Skeletal muscle satellite cell (primary cell): ENCODE data around the gene CRK.
"Not testable (repeated sequence)": the region's sequence is repeated elsewhere in the genome, so short reads cannot be mapped to it uniquely, and the experiment has no call there.

Source experiments
- H3K27me3 ChIP-seq: 2 replicates; pipeline ENCODE4 v1.7.0; 2013; ENCODE audit warnings: low read length; ENCODE audit not compliant: control insufficient read depth, insufficient read depth
- H3K36me3 ChIP-seq: 2 replicates; pipeline ENCODE4 v1.7.0; 2013; ENCODE audit warnings: mild to moderate bottlenecking, control low read depth, low read length; ENCODE audit not compliant: insufficient read depth
- H3K4me1 ChIP-seq: 2 replicates; pipeline ENCODE4 v1.7.0; 2013; ENCODE audit warnings: low read length; ENCODE audit not compliant: control insufficient read depth, insufficient read depth
- H3K4me2 ChIP-seq: 2 replicates; pipeline ENCODE4 v1.7.0; 2013; ENCODE audit warnings: mild to moderate bottlenecking, low read length
- H3K4me3 ChIP-seq: 2 replicates; pipeline ENCODE4 v1.7.0; 2013; ENCODE audit warnings: low read length
- H3K9ac ChIP-seq: 2 replicates; pipeline ENCODE4 v1.7.0; 2013; ENCODE audit warnings: mild to moderate bottlenecking, low read depth, low read length, moderate library complexity
- H3K9me3 ChIP-seq: replicated peaks from 2 replicates; pipeline ENCODE4 v1.7.0; 2013; ENCODE audit warnings: mild to moderate bottlenecking, control low read depth, low read length

The CRK gene

DNA sequence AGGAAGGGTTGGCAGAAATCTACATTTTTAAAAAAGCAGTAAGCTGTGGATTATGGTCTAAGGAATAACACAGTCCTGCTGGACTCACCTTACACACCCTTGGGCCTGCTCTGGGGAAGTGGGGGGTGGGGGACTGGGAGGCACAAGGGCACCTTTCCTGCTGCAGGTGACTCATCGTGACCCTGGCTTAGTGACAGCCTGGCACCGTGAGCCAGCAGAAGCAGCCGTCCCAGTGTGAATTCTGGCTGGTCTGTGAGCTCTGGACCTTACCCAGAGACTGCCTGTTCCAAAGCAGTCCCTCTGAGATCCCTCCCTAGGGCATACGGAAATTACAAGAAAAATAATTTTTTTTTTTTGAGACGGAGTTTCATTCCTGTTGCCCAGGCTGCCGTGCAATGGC, 4.2 kb upstream of the CRK start:
- H3K9ac ChIP-seq: no peak overlapping the region
- no peaks in the 10 kb centered on the region for H3K27me3 ChIP-seq
- peaks cover 19% of the 10 kb centered on the region for H3K4me1 ChIP-seq
- peaks cover 27% of the 10 kb centered on the region for H3K36me3 ChIP-seq
- no peaks in the 10 kb centered on the region for H3K9me3 ChIP-seq
- peak overlapping the region; percentile 23 for H3K4me2 ChIP-seq
- H3K4me3 ChIP-seq: no peak overlapping the region

DNA sequence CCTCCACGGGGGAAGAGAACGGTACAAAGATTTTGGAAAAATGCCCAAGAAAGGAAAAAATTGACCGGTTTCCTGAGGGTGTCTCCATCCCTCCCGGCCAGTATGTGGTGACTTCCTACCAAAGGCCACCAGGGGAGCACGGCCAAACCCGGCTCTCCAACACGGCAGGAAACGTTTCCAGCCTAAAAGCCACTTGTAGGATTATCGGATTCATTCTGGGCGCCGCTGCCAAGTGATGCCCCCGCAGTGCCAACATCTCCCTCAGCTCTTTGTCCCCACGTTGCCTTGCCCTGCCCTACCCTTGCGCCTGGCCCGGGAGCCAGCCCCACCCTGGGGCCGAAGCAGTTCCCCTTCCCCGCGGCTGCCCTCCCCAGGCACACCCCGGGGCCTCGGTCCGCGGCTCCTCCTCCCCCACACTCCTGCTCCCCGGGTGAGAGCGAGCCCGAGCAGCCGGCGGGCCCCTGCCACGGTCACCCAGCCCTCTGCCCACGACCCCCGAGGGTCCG, 688 bp downstream of the CRK start:
- H3K36me3 ChIP-seq: peaks cover 20% of the 10 kb centered on the region
- H3K9me3 ChIP-seq: no peaks in the 10 kb centered on the region
- no peaks in the 10 kb centered on the region for H3K27me3 ChIP-seq
- H3K4me2 ChIP-seq: peak overlapping the region; percentile 95
- H3K9ac ChIP-seq: peak overlapping the region; percentile 100
- peak overlapping the region; percentile 100 for H3K4me3 ChIP-seq
- H3K4me1 ChIP-seq: peaks cover 37% of the 10 kb centered on the region

DNA sequence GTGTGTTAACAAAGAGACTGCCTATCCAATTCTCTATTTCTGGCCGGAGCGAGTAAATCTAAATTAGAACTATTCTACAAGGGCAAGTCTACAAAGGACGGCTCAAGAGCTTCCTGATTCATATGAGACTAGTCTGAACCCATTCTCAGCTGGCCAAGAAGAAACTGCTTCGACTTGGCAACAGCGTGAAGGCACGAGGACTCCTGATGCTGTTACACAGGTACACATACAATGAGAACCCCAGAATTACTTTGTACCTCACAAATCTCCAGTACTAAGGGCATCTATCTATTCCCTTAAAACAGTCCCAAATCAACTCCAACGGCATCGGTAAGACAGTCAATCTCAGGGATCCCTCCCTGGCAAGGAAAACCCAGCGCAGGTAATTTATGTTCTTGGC, 1.5 kb downstream of the CRK start:
- no peaks in the 10 kb centered on the region for H3K27me3 ChIP-seq
- peak overlapping the region; percentile 95 for H3K4me2 ChIP-seq
- H3K4me3 ChIP-seq: peak overlapping the region; percentile 100
- H3K36me3 ChIP-seq: peaks cover 22% of the 10 kb centered on the region
- H3K9ac ChIP-seq: peak overlapping the region; percentile 100
- H3K9me3 ChIP-seq: no peaks in the 10 kb centered on the region
- peaks cover 31% of the 10 kb centered on the region for H3K4me1 ChIP-seq

DNA sequence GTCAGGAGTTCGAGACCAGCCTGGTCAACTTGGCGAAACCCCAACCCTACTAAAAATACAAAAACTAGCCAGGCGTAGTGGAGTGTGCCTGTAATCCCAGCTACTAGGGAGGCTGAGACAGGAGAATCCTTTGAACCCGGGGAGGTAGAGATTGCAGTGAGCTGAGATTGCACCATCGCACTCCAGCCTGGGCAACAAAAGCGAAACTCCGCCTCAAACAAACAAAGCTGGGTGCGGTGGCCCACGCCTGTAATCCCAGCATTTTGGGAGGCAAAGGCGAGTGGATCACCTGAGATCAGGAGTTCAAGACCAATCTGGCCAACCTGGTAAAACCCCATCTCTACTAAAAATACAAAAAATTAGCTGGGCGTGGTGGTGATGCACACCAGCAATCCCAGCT, 2.3 kb downstream of the CRK start:
- Histone ChIP-seq H3K36me3 (peaks cover 30% of the 10 kb centered on the region), H3K4me1 (peaks cover 31% of the 10 kb centered on the region), H3K4me2 (peak overlapping the region; percentile 41)
- H3K4me3 ChIP-seq, H3K27me3 ChIP-seq, H3K9me3 ChIP-seq, H3K9ac ChIP-seq: not testable (repeated sequence)

DNA sequence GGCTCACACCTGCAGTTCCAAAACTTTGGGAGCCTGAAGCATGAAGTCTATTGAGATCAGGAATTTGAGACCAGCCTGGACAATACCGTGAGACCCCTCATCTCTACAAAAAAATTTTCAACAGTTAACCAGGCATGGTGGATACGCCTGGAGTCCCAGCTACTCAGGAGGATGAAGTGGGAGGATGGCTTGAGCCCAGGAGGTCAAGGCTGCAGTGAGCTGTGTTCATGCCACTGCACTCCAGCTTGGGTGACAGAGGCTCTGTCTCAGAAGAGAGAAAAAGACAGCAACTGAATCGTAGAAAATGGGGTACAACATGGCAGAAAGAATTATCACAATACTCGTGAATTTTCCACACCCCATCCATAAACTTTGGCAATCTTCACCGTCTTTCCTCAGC, 3.2 kb downstream of the CRK start:
- Histone ChIP-seq H3K27me3 (no peaks in the 10 kb centered on the region), H3K4me1 (peaks cover 31% of the 10 kb centered on the region), H3K9ac (no peak overlapping the region), H3K4me3 (no peak overlapping the region), H3K4me2 (peak overlapping the region; percentile 13), H3K9me3 (no peaks in the 10 kb centered on the region), H3K36me3 (peaks cover 30% of the 10 kb centered on the region)

DNA sequence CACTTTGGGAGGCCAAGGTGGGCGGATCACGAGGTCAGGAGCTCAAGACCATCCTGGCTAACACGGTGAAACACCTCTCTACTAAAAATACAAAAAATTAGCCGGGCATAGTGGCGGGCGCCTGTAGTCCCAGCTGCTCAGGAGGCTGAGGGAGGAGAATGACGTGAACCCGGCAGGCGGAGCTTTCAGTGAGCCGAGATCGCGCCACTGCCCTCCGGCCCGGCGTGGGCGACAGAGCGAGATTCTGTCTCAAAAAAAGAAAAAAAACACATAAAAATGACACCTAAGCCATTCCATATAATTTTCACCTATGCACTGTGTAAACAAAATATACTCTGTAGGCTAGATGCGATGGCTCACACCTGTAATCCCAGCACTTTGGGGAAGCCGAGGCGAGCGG, 5.8 kb downstream of the CRK start:
- H3K36me3 ChIP-seq: peaks cover 35% of the 10 kb centered on the region
- H3K27me3 ChIP-seq, H3K9ac ChIP-seq: not testable (repeated sequence)

GRCh38 chr17:1449412-1449967, 6.5 kb downstream of the CRK start:
- H3K4me3 ChIP-seq: no peak overlapping the region
- no peaks in the 10 kb centered on the region for H3K9me3 ChIP-seq
- no peaks in the 10 kb centered on the region for H3K27me3 ChIP-seq
- no peak overlapping the region for H3K9ac ChIP-seq
- peaks cover 24% of the 10 kb centered on the region for H3K4me1 ChIP-seq
- H3K4me2 ChIP-seq: no peak overlapping the region
- peaks cover 35% of the 10 kb centered on the region for H3K36me3 ChIP-seq

More for the DNA sequence above, 5.8 kb downstream of the CRK start:
- H3K4me3 ChIP-seq, H3K9me3 ChIP-seq, H3K4me2 ChIP-seq: not testable (repeated sequence)
- peaks cover 28% of the 10 kb centered on the region for H3K4me1 ChIP-seq

- H3K4me1 ChIP-seq: peaks cover 3% of the 10 kb centered on the region
- no peaks in the 10 kb centered on the region for H3K27me3 ChIP-seq
- H3K4me3 ChIP-seq: no peak overlapping the region
- no peak overlapping the region for H3K4me2 ChIP-seq
- H3K9ac ChIP-seq: no peak overlapping the region
- peaks cover 18% of the 10 kb centered on the region for H3K36me3 ChIP-seq
- no peaks in the 10 kb centered on the region for H3K9me3 ChIP-seq
These were observed 9.0 kb downstream of the CRK start for GRCh38 chr17:1447052-1447451.

GRCh38 chr17:1446201-1446600, 9.8 kb downstream of the CRK start:
- Histone ChIP-seq H3K27me3 (no peaks in the 10 kb centered on the region), H3K4me2 (no peak overlapping the region), H3K36me3 (peaks cover 15% of the 10 kb centered on the region), H3K9me3 (no peaks in the 10 kb centered on the region), H3K4me3 (no peak overlapping the region), H3K4me1 (no peaks in the 10 kb centered on the region), H3K9ac (no peak overlapping the region)

DNA sequence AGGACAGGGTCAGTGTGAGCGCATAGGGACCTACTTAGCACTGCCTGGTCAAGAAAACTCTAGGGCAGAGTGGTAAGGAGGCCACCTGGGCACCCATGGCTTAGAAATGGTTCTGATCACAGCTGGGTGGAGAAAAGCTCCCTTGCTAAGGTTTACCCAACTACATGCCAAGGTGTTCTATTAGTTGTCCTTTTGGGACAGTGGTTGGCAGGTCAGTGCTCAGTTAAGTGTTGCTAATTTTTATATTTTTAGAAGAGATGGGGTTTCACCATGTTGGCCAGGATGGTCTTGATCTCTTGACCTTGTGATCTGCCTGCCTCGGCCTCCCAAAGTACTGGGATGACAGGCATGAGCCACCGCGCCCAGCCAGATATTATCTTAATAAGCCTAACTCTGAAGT, 10.3 kb downstream of the CRK start:
- not testable (repeated sequence) for H3K4me3 ChIP-seq, H3K4me1 ChIP-seq, H3K4me2 ChIP-seq, H3K9me3 ChIP-seq, H3K27me3 ChIP-seq, H3K9ac ChIP-seq
- peaks cover 20% of the 10 kb centered on the region for H3K36me3 ChIP-seq

DNA sequence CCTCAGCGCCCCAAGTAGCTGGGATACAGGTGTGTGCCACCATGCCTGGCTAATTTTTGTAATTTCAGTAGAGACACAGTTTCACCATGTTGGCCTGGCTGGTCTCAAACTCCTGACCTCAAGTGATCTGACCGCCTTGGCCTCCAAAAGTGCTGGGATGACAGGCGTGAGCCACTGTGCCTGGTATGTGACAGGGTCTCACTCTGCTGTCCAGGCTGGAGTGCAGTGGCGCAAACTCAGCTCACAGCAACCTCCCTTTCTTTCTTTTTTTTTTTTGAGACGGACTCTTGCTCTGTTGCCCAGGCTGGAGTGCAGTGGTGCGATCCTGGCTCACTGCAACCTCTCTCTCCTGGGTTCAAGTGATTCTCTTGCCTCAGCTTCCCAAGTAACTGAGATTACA, 13.3 kb downstream of the CRK start:
- H3K4me2 ChIP-seq, H3K4me3 ChIP-seq, H3K27me3 ChIP-seq, H3K9ac ChIP-seq, H3K9me3 ChIP-seq: not testable (repeated sequence)
- peaks cover 13% of the 10 kb centered on the region for H3K36me3 ChIP-seq
- H3K4me1 ChIP-seq: peaks cover 12% of the 10 kb centered on the region

DNA sequence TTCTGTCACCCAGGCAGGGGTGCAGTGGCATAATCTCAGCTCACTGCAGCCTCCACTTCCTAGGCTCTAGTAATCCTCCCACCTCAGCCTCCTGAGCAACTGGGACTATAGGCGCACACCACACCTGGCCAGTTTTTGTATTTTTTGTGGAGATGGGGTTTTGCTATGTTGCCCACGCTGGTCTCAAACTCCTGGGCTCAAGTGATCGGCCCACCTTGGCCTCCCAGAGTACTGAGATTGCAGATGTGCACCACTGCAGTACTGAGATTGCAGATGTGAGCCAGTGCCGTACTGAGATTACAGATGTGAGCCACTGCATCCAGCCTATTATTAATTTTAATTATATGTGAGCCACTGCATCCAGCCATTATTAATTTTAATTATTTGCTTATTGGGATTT, 13.8 kb downstream of the CRK start:
- Histone ChIP-seq H3K9ac (no peak overlapping the region), H3K27me3 (no peaks in the 10 kb centered on the region), H3K4me2 (no peak overlapping the region), H3K36me3 (peaks cover 12% of the 10 kb centered on the region), H3K4me1 (peaks cover 12% of the 10 kb centered on the region), H3K4me3 (no peak overlapping the region), H3K9me3 (no peaks in the 10 kb centered on the region)
